Activated T-cell treated with anti-CD3 and anti-CD28 coated beads for 4 hours (primary cell): ENCODE data around the gene DMRTB1.
"Not testable (repeated sequence)": the region's sequence is repeated elsewhere in the genome, so short reads cannot be mapped to it uniquely, and the experiment has no call there.

Experiments
- DNase-seq: peaks from one replicate; pipeline ENCODE4 v3.0.0-alpha.2; 2020

DMRTB1 gene

DNA sequence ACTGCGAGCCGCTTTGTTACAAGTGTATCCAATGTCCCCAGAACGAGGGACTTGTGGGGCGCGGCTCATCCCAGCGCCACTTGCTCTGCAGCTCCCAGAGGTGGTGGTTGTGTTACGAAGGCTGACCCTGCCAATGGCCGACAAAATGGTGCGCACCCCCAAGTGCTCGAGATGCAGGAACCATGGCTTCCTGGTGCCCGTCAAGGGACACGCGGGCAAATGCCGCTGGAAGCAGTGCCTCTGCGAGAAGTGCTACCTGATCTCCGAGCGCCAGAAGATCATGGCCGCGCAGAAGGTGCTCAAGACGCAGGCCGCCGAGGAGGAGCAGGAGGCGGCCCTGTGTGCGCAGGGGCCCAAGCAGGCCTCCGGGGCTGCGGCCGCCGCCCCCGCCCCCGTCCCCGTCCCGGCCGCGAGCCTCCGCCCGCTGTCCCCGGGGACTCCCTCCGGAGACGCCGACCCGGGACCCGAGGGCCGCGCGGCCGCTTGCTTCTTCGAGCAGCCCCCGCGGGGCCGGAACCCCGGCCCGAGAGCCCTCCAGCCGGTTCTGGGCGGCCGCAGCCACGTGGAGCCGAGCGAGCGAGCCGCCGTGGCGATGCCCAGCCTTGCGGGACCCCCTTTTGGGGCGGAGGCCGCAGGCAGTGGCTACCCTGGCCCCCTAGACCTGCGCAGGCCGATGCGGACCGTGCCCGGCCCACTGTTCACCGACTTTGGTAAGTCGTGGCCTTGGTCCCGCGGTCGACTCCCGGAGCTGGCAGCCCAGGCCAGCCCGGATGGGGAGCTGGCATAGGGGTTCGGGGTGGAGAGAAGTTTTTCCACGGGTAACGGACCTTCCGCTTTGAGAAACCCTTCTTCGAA lies at the start of gene DMRTB1:
TSS of gene DMRTB1 (plus strand) at position 79 of the 855 bp plus-strand sequence. CDS start at position 134, 55 bp downstream.
- DNase-seq = no peak

GRCh38 chr1:53409695-53410094 lies 49.5 kb upstream of the DMRTB1 start:
- no peak for DNase-seq

DNA sequence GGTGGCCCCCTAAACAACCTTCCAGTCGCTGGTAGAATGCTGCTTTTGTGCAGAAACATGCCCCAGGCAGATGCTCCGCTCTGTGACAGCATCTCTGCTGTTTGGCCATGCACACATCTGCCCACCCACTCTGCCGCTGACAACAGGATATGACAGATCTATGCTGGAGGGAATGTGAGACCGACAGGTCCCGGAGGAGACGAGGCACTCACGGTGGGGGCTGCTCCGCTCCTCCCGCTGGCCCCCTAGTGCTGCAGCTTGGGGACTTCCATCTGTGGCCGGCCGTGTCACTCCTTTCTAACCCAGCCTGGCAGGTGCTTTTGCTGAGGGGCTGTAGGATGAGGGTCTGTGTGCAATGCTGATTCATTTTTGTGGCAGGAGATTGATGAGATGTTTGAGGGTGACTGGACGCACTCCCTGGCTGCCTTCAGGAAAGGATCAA lies 49.1 kb upstream of the DMRTB1 start:
- no peak for DNase-seq

GRCh38 chr1:53410701-53411100 lies 48.5 kb upstream of the DMRTB1 start:
- DNase-seq = no peak

GRCh38 chr1:53411541-53412152 lies 47.6 kb upstream of the DMRTB1 start:
- DNase-seq = no peak

DNA sequence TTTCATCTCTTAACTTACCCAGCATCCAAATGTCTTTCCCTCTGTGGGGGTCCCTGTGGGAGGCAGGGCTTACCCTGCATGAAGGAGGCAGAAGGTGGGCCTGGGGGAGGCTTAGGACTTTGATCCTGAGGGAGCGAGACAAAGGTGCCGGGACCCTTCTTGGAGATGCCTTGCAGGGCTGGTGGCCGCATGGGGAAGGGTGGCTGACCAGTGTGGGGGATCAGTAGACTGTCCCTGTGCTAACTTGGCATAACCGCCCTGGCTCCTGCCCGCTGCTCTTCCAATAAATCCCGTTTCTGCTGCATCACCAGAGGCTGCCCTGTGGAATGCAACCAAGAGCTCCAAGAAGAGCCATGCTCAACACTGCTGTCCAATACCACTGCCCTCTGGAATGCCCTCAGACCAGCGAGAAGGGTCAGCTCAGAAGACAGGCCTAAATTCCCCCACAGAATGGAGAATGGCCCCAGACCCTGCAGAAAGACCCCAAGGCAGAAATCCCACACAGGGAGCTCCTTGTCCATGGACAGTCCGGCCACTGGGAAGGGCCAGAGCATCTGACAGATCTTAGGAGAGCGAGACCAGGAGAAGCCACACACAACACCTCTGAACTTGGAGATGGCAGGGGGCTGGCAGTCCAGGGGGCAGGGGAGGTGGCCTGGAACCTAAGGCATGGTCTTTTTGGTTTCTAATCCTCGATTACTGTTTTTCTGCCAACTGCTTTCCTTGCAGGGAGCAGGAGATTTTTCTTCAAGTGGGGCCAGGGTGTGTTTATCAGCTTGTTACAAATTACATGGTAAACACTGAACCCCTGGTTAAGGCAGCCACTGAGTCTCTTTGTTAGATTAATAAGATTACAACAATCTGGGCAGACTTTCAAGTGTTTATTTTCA lies 46.7 kb upstream of the DMRTB1 start:
- DNase-seq = no peak

DNA sequence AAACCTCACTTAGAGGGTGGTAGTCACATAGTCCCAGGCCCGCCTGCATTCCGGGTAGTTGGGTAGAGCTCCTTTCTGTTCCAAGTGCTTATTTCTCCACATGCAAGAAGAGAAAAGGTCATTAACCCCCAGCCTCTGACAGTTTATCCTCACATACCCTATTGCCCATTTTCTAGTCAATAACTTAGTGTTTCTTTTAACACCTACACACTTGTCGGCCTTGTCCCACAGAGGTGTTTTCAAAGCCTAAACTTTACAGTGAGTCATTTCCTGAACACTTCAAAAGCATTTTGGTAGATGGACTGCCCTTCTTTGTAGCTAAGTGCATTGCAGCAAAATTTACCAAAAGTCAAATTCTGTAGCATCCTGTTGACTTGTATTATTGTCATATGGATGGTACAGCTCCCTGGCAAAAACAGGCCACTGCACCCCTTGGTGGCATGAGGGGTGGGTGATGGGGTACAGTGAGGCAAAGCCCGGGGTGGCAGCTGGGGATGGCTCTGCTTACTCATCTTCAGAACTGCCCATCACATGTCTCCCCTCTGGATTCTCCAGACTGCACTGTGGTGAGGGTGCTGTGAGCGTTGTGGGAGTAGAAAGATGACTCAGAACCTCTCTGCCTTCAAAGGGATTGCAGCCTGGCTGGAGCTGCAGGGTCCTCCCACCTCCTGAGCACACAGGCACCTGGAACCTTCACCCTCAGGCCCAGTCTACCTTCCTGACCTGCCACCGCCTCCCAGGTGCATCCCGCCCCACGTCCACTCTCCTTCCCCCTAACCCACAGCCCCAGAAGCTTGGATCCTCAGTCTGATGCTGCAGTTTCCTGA lies 45.8 kb upstream of the DMRTB1 start:
- peak; percentile 17 for DNase-seq

- no peak for DNase-seq
Measured at GRCh38 chr1:53414632-53415031, 44.6 kb upstream of the DMRTB1 start.

DNA sequence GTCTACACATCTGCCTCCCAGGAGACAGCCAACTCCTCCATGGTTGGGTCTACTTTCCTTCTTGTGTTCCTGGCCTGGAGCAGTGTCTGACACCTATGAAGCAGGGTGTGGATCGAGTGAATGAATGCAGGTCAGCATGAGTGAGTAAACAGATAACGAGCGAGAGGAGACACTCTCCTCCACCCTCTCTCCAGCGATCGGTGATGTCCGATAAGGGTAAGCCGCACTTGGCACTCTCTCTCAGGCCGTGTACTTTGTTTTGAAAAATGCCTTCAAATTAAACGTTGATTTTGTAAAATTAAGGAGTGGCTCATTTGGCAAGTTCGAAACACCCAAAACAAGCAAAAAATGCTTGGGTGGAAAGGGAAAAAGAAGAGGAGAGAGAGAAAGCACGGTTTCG lies 43.8 kb upstream of the DMRTB1 start:
- no peak for DNase-seq

- no peak for DNase-seq
Measured at GRCh38 chr1:53416269-53416813, 42.9 kb upstream of the DMRTB1 start.

DNA sequence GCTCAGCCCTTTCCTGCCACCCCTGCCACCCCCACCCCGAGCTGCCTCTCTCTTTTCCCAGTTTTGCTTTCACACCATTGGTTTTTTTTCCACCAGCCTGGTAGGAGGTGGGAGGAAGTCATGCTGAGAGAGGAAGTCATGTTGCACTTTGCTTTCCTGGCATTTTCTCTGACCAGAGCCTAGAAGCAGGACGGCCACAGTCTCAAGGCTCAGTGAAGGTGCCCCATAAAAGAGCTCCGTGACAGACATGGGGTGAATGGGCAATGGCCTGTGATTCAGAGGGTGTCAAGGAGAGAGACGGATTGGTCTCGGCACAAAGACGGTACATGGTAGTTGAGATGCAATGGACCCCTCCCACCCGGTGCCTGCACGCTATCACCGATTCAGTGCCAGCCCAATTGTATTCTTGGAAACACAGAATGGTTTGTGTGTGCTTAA lies 42.1 kb upstream of the DMRTB1 start:
- no peak for DNase-seq

- no peak for DNase-seq
Measured at GRCh38 chr1:53419034-53419433, 40.2 kb upstream of the DMRTB1 start.

GRCh38 chr1:53420341-53420740 lies 38.9 kb upstream of the DMRTB1 start:
- no peak for DNase-seq

DNA sequence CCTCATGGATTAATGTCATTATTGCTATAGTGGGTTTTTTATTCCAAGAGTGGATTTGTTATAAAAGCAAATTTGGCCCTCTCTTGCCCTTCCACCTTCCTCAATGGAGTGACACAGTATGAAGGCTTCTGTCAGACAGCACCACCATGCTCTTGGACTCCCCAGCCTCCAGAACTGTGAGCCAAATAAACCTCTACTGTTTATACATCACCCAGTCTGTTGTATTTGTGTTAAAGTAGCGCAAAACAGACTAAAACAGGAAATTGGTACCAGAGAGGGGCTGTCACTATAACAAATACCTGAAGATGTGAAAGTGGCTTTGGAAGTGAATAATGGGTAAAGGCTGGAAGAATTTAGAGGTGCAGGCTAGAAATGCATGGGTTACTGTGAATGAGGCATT lies 38.0 kb upstream of the DMRTB1 start:
- DNase-seq = no peak

- DNase-seq = no peak
Measured at GRCh38 chr1:53430261-53430660, 28.9 kb upstream of the DMRTB1 start.

DNA sequence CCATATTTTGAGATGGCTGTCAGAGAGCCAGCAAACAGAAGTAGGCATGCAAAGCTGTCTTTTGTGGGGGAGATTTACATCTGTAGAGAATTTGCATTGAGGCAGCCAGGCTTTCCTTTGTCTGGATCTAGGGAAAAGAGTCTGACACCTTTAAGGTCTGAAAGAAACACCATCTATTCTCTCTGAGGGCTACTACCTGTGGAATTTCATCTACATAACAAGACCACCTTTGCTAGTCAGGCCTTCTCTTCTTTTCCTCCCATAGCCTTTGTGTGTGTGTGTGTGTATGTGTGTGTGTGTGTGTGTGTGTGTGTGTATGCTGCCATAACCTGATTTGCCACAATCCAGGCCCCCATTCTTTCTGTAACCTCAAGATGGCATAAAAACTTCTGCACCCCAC lies 28.4 kb upstream of the DMRTB1 start:
- DNase-seq = no peak

GRCh38 chr1:53431244-53431643 lies 28.0 kb upstream of the DMRTB1 start:
- no peak for DNase-seq

- no peak for DNase-seq
Measured at GRCh38 chr1:53431805-53432565, 27.2 kb upstream of the DMRTB1 start.

DNA sequence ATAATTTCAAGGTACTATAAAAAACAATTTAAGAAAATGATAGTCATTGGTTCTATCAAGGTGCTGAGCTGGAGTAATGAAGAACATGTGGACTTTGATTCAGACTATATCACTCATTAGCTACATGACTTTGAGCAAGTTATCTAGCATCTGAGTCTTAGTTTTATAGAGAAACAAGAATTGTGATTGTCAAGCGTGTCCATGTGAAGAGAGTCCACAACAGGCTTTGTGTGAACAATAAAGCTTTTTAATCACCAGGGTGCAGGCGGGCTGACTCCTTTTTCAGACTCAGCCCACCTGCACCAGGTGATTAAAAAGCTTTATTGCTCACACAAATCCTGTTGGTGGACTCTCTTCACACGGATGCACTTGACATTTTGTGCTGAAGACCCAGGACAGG lies 26.6 kb upstream of the DMRTB1 start:
- no peak for DNase-seq

DNA sequence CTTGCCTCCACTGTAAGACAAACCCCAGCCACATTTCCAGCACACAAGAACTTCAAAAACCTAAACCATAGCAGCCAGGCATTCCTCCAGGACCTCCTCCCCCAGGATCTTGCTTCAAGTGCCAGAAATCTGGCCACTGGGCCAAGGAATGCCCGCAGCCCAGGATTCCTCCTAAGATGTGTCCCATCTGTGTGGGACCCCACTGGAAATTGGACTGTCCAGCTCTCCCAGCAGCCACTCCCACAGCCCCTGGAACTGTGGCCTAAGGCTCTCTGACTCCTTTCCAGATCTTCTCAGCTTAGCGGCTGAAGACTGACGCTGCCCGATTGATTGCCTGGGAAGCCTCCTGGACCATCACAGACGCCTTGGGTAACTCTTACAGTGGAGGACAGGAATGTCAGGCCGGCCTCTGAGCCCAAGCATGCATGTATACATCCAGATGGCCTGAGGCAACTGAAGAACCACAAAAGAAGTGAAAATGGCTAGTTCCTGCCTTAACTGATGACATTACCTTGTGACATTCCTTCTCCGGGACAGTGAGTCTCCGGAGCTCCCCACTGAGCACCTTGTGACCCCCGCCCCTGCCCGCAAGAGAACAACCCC lies 24.7 kb upstream of the DMRTB1 start:
- DNase-seq = not testable (repeated sequence)

DNA sequence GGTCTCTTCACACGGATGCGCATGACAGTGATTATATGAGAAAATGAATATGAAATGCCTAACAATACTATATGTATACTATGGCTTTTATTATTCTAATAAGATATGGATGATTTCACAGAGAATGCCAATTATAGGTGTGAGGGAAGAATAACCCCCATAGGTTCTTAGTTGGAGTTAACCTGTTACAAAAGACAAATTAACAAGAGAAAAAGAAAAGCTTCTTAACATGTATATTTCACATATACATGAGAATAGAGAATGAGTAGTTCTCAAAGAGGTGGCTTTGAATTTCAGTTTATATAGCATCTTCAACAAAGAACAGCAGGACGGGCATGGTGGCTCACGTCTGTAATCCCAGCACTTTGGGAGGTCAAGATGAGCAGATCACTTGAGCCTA lies 24.0 kb upstream of the DMRTB1 start:
- DNase-seq = no peak
